K562 (cell line): ENCODE data around the gene SLBP. TPM values are rescaled to one million over a fixed set of nuclear protein-coding genes. Genes with fewer than 3 reads are reported as not detected.

Experiments
- ATF1 ChIP-seq, 2 experiments: fragments of 450-650 bp in 1 of 2; IDR thresholded peaks; 2 replicates each; pipeline ENCODE4 v1.6.1; 2016; ENCODE audit warnings: missing compliant biosample characterization in 1 of 2, missing genetic modification characterization in 1 of 2
- ATF2 ChIP-seq: sonication (generic); formaldehyde crosslinking; IDR thresholded peaks from 2 replicates; pipeline ENCODE4 v1.8.1; 2022; ENCODE audit warnings: missing genetic modification reagents
- BCLAF1 ChIP-seq, 2 experiments: fragments of 450-650 bp in 1 of 2; IDR thresholded peaks; 2 replicates each; pipeline ENCODE4 v1.6.1; 2011 to 2017; ENCODE audit warnings: low read depth in 2 of 2, antibody characterized with exemption in 1 of 2, borderline replicate concordance in 1 of 2, low read length in 1 of 2, mild to moderate bottlenecking in 1 of 2, mixed read lengths in 1 of 2; ENCODE audit not compliant: control insufficient read depth in 1 of 2
- BRCA1 ChIP-seq, 2 experiments: fragments of 450-650 bp in 1 of 2; sonication (generic) in 1 of 2; formaldehyde crosslinking in 1 of 2; IDR thresholded peaks; 2 replicates each; pipeline versions ENCODE4 v1.5.0 to v1.6.1; 2017 to 2020; ENCODE audit warnings: mild to moderate bottlenecking in 1 of 2, missing genetic modification reagents in 1 of 2
- E2F4 ChIP-seq: sonication (generic); formaldehyde crosslinking; IDR thresholded peaks from 2 replicates; pipeline ENCODE4 v1.8.0; 2022; ENCODE audit warnings: mild to moderate bottlenecking, low read depth, missing genetic modification reagents
- FOXA1 ChIP-seq: fragments of 450-650 bp; IDR thresholded peaks from 2 replicates; pipeline ENCODE4 v1.6.1; 2016; ENCODE audit warnings: mild to moderate bottlenecking, borderline replicate concordance
- FOXO4 ChIP-seq: fragments of 450-650 bp; formaldehyde crosslinking; IDR thresholded peaks from 2 replicates; pipeline ENCODE4 v1.4.0; 2020; ENCODE audit warnings: mild to moderate bottlenecking, moderate library complexity
- KHSRP ChIP-seq: fragments of 450-650 bp; IDR thresholded peaks from 2 replicates; pipeline ENCODE4 v1.6.1; 2017
- MTA1 ChIP-seq: fragments of 450-650 bp; IDR thresholded peaks from 2 replicates; pipeline ENCODE4 v1.6.1; 2017; ENCODE audit warnings: borderline replicate concordance
- NR0B1 ChIP-seq: fragments of 450-650 bp; IDR thresholded peaks from one replicate; pipeline ENCODE4 v1.6.1; 2018; ENCODE audit warnings: mild to moderate bottlenecking, moderate library complexity; ENCODE audit not compliant: partially characterized antibody
- PML ChIP-seq: IDR thresholded peaks from 2 replicates; pipeline ENCODE4 v1.6.1; 2012; ENCODE audit warnings: low read length, inconsistent platforms
- RFX1 ChIP-seq: fragments of 450-650 bp; IDR thresholded peaks from 2 replicates; pipeline ENCODE4 v1.6.1; 2016; ENCODE audit warnings: mild to moderate bottlenecking, moderate library complexity
- RFX7 ChIP-seq: fragments of 250-450 bp; sonication (Bioruptor Pico); IDR thresholded peaks from 2 replicates; pipeline ENCODE4 v1.5.1; 2021; ENCODE audit warnings: mild to moderate bottlenecking
- TAL1 ChIP-seq: fragments of 450-650 bp; IDR thresholded peaks from 2 replicates; pipeline ENCODE4 v1.6.1; 2016; ENCODE audit warnings: mild to moderate bottlenecking
- THRA ChIP-seq: fragments of 450-650 bp; IDR thresholded peaks from 2 replicates; pipeline ENCODE4 v1.6.1; 2017; ENCODE audit warnings: mild to moderate bottlenecking, moderate library complexity
- ZBTB8A ChIP-seq: fragments of 450-650 bp; IDR thresholded peaks from 2 replicates; pipeline ENCODE4 v1.6.1; 2018; ENCODE audit warnings: mild to moderate bottlenecking, moderate library complexity; ENCODE audit not compliant: partially characterized antibody
- ZKSCAN1 ChIP-seq: fragments of 150-350 bp; IDR thresholded peaks from 2 replicates; pipeline ENCODE4 v1.6.1; 2016; ENCODE audit warnings: low read depth, low read length
- polyA plus RNA-seq, 8 experiments: library from polyadenylated mRNA; depleted of rRNA in 4 of 8; stranded (reverse) in 5 of 8; unstranded in 3 of 8; fragments of >200 nt; fragmentation: Nextera tagmentation in 2 of 8; fragmentation: Illumina TruSeq in 1 of 8; extraction: Ambion mirVana in 2 of 8; extraction: Trizol in 1 of 8; gene quantifications; 2 replicates each; pipeline versions ENCODE4 v1.2.1 to v1.2.3, GENCODE V29; 2011 to 2014; ENCODE audit warnings: inconsistent platforms in 1 of 8, missing spikeins in 1 of 8
- total RNA-seq, 7 experiments: library from RNA; depleted of rRNA in 6 of 7; stranded (reverse); fragments of >200 nt in 6 of 7; fragmentation: Illumina TruSeq in 2 of 7; extraction: Trizol in 2 of 7; gene quantifications; 2 replicates each; pipeline versions ENCODE4 v1.2.1 to v1.2.3, GENCODE V29; 2011 to 2021; ENCODE audit warnings: low replicate concordance in 1 of 7

The SLBP gene
- total and polyA plus RNA-seq, 9 of the 15 experiments (the other 6 are each of a cell fraction or from before 2014, with no cell fraction given): 49.4 to 221 (median 162) TPM

- TF ChIP-seq BCLAF1 (IDR thresholded peaks at IDR 0.05; ENCODE audit: borderline replicate concordance in 1 of 2, control insufficient read depth in 1 of 2, low read depth in 2 of 2, low read length in 1 of 2): no peak
- TF ChIP-seq ATF2 (CRISPR knock-in tag): 0 out of 2 replicates have a peak, but pooled peaks have one; percentile 3
- TF ChIP-seq KHSRP: 0 out of 2 replicates have a peak, but pooled peaks have one; percentile 54
- no peak for TF ChIP-seq E2F4 (CRISPR knock-in tag)
- TF ChIP-seq FOXO4 (CRISPR knock-in tag): no peak
- TF ChIP-seq MTA1: peak; percentile 94
- no peak for TF ChIP-seq ZKSCAN1
- no peak for TF ChIP-seq FOXA1
- no peak; the same call in 1 of the 2 replicates for TF ChIP-seq PML
- TF ChIP-seq NR0B1: no peak
- no peak for TF ChIP-seq ZBTB8A
- no peak for TF ChIP-seq TAL1
- no peak for TF ChIP-seq BRCA1 (IDR thresholded peaks at IDR 0.05)
- TF ChIP-seq BRCA1 (CRISPR knock-in tag; IDR thresholded peaks at IDR 0.05): no peak
- no peak for TF ChIP-seq RFX1
- TF ChIP-seq ATF1 (CRISPR knock-in tag; IDR thresholded peaks at IDR 0.05): peak; percentile 89
- peak; percentile 91 for TF ChIP-seq ATF1 (tag; IDR thresholded peaks at IDR 0.05)
- no peak for TF ChIP-seq RFX7 (CRISPR knock-in tag)
- TF ChIP-seq THRA: no peak
These were observed 1.1 kb upstream of the SLBP start (continued) for GRCh38 chr4:1713003-1713851.
